ENCODE data around the gene PACRGL. TPM values are rescaled to one million over a fixed set of nuclear protein-coding genes. Genes with fewer than 3 reads are reported as not detected.

Gene PACRGL
- total RNA-seq, result 10 to 100 TPM; 17.1 to 50.3 (median 25.1) TPM

DNA sequence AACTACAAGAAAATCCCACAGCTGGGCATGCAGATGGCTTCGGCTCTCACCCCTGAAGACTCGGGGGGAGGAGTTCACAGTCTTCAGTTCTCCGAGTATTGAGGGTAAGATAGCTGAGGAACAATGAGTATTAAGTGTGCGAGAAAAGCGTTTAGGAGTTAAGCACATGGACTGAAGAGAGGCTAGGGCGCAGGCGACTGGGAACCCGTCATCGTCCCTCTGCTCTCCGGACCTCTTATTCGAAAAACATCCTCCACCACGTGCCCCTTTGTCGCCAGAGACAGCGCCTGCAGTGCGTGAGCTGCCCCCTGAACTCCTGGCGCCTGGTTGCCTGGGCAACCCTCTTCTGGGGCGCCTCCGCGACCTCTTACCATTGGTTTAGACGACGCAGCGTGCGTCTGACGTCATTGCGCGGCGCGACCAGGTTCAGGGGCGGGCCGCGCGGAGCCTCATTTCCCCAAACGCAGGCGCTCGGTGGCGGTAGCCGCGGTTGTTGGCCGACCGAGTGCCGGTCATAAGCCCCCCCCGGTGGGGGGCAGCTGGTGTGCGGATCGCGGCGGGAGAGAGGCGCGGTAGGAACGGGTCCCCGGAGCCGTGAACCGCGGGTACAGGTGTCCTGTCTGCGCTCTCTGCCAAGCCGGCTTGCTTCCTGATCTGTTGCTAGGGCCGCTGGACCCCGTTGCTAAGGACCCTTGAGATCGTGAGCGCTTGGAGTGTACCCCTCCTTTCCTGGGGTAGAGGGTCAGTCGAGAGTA lies at the start of gene PACRGL:
TSS of gene PACRGL (plus strand) at position 452 of the 755 bp plus-strand sequence. CDS start 4,024 bp downstream, outside the sequence.
- DNase-seq, result peak; percentile 95 to 97 (median 96)
- peak within 1 kb of the TSS; percentile 69 to 84 (median 80) for H3K4me3 ChIP-seq
- H3K27me3 ChIP-seq, result no peaks in the 10 kb centered on the region
- H3K27ac ChIP-seq, result peak within 1 kb of the TSS; percentile 57 to 76 (median 65)
- no peaks in the 10 kb centered on the region for H3K9me3 ChIP-seq
- TF ChIP-seq, protein P1, sequence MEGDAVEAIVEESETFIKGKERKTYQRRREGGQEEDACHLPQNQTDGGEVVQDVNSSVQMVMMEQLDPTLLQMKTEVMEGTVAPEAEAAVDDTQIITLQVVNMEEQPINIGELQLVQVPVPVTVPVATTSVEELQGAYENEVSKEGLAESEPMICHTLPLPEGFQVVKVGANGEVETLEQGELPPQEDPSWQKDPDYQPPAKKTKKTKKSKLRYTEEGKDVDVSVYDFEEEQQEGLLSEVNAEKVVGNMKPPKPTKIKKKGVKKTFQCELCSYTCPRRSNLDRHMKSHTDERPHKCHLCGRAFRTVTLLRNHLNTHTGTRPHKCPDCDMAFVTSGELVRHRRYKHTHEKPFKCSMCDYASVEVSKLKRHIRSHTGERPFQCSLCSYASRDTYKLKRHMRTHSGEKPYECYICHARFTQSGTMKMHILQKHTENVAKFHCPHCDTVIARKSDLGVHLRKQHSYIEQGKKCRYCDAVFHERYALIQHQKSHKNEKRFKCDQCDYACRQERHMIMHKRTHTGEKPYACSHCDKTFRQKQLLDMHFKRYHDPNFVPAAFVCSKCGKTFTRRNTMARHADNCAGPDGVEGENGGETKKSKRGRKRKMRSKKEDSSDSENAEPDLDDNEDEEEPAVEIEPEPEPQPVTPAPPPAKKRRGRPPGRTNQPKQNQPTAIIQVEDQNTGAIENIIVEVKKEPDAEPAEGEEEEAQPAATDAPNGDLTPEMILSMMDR (IDR thresholded peaks at IDR 0.05), result peak in 1 of 6 experiments; percentile 5
- TF ChIP-seq POLR2A (IDR thresholded peaks at IDR 0.05), result peak in 1 of 2 donors; percentile 34
- peaks cover 0 to 12% (median 0%) of the 10 kb centered on the region in 4 donors for H3K4me1 ChIP-seq
- H3K36me3 ChIP-seq, result peaks cover 0 to 8% (median 0%) of the 10 kb centered on the region in 3 donors

DNA sequence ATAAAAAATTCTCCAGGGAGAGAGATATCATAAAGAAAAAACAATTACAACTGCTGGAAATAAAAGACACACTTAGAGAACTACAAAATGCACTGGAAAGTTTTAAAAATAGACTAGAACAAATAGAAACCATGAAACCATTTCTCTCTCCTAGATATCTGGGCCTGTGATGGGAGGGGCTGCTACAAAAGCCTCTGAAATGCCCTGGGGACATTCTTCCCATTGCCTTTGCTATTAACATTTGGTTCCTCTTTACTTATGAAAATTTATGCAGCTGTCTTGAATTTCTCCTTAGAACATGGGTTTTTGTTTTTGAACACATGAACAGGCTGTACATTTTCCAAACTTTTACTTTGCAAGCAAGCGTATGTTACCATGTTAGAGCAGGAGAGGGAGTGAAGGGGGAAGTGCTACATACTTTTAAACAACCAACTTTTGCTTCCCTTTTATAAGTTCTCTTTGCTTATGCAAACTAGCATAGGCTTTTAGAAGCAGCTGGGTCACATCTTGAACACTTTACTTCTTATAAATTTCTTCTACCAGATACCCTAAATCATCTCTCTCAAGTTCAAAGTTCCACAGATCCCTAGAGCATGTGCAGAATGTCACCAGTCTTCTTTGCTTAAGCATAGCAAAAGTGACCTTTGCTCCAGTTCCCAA lies 47.9 kb upstream of the PACRGL start:
- Histone ChIP-seq H3K4me3 (no peak overlapping the region), H3K9me3 (no peaks in the 10 kb centered on the region), H3K27ac (no peak overlapping the region), H3K4me1 (no peaks in the 10 kb centered on the region), H3K36me3 (no peaks in the 10 kb centered on the region), H3K27me3 (no peaks in the 10 kb centered on the region)
- no peak for TF ChIP-seq POLR2A (IDR thresholded peaks at IDR 0.05)
- TF ChIP-seq, protein P1 (IDR thresholded peaks at IDR 0.05), result no peak
- no peak for DNase-seq

- Histone ChIP-seq H3K27ac (no peak overlapping the region), H3K36me3 (no peaks in the 10 kb centered on the region), H3K9me3 (no peaks in the 10 kb centered on the region), H3K27me3 (no peaks in the 10 kb centered on the region), H3K4me1 (no peaks in the 10 kb centered on the region), H3K4me3 (no peak overlapping the region)
- DNase-seq, result no peak
- TF ChIP-seq POLR2A (IDR thresholded peaks at IDR 0.05), result no peak
- TF ChIP-seq, protein P1 (IDR thresholded peaks at IDR 0.05), result no peak
Measured at GRCh38 chr4:20658456-20658855, 41.8 kb upstream of the PACRGL start.

DNA sequence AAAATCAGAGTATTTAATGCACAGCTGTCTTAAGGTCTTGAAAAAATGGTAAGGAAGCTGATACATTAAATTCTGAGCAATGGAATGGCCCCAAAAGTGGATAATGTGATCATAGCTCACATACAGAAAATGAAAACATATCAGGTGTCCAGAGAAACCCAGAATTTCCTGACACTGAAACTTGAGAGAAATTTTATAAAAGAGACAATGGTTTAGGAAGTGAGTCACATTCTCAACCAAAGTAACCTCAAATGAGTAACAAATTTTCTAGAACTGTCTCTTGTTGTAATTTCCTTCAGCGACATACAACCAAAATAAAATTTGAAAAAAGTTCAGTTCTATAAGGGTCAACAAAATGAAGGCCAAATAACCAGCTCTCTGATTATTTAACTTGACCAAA lies 37.4 kb upstream of the PACRGL start:
- no peaks in the 10 kb centered on the region for H3K36me3 ChIP-seq
- no peaks in the 10 kb centered on the region for H3K9me3 ChIP-seq
- no peaks in the 10 kb centered on the region for H3K4me1 ChIP-seq
- H3K27ac ChIP-seq, result no peak overlapping the region
- no peaks in the 10 kb centered on the region for H3K27me3 ChIP-seq
- DNase-seq, result no peak
- H3K4me3 ChIP-seq, result no peak overlapping the region
- TF ChIP-seq, protein P1 (IDR thresholded peaks at IDR 0.05), result no peak
- TF ChIP-seq POLR2A (IDR thresholded peaks at IDR 0.05), result no peak

GRCh38 chr4:20666012-20666860 lies 34.0 kb upstream of the PACRGL start:
- no peak overlapping the region for H3K27ac ChIP-seq
- H3K27me3 ChIP-seq, result no peaks in the 10 kb centered on the region
- no peaks in the 10 kb centered on the region for H3K36me3 ChIP-seq
- no peak overlapping the region for H3K4me3 ChIP-seq
- H3K4me1 ChIP-seq, result no peaks in the 10 kb centered on the region
- no peaks in the 10 kb centered on the region for H3K9me3 ChIP-seq
- no peak for DNase-seq
- TF ChIP-seq, protein P1 (IDR thresholded peaks at IDR 0.05), result no peak
- TF ChIP-seq POLR2A (IDR thresholded peaks at IDR 0.05), result no peak
